ENCODE data around the gene C19orf18. TPM values are rescaled to one million over a fixed set of nuclear protein-coding genes. Genes with fewer than 3 reads are reported as not detected.

Gene C19orf18
- total and polyA plus RNA-seq, 2 of the 4 experiments (the other 2 are of a cell fraction), result 0.15 TPM; not detected in 1

DNA sequence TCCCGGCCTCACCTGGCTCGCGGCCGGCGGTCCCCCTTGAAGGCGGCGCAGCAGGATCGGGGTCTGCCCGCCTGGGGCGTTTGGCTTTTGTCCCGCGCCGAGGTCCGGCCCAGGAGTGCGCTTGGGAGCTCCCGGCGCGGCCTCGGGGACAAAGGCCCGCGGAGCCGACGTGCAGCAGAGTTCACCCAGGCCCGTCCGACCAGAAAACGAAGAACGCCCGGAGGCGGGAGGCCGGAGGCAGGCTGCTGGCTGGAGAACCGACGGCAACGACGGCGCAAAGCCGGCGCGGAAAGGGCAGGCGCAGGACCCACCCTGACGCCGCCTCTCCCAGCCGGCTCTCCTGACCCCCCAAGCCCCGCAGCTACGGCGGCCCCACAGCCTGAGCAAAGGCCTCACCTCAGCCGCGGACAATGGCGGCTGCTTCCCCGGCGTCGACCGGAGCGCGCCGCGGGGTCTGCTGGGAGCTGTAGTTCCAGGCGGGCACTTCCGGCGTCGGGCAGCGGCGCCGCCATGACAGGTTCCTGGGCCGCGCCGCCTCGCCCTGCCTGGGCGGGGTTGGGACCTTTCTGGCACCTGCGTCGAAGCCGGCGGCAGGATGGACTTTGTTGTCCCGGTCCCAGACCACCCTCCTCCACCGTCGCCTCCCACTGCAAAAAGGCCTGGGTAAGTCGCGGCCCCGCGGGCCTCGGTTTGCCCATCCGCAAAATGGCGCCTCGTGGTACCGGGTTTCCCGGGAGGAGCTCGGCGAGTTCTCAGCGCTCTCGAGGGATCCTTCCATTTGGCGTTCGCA, 28.2 kb upstream of the C19orf18 start, which contains the start of gene ZNF606 (continued):
- TF ChIP-seq SMC3 (IDR thresholded peaks at IDR 0.05; ENCODE audit: low read depth, low read length), result no peak
- peak; percentile 87 for TF ChIP-seq RCOR1 (IDR thresholded peaks at IDR 0.05; ENCODE audit: insufficient replicate concordance, low read length)
- no peak for TF ChIP-seq MAFK (IDR thresholded peaks at IDR 0.05; ENCODE audit: low read depth, low read length)

DNA sequence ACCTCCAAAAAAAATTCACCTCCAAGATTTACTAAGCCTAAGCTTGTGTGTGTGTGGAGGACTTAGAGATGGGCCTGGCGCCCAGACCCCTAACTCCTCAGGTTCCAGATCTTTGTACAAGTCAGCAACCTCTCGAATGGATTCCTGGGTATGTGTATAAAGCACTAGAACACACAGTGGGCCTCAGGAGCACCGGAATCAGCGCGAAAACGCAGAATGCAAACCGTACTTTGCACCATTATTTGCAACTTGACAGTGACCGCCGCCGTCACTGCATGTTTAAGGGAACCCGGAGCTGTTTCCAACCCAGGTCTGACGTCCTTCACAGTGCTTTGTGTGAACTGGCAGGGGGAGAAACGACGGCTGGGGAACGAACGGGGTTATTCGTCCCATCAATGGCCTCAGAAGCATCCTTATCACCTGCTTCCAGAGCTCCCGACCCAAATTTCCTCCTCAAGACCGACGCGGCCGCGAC, 27.6 kb upstream of the C19orf18 start:
- H2BK20ac ChIP-seq (ENCODE audit: low read depth, low read length), result no peak overlapping the region
- in situ Hi-C loops (cut with MboI; ENCODE audit: low sequenced_read_pairs) (no loop called here), intact Hi-C loops (cut with micrococcal nuclease) (loop anchor here (10.0 kb wide), 1 partner anchor 153 kb away; the partner anchor contains the start of gene ZNF329), dilution Hi-C loops (cut with HindIII; ENCODE audit: low sequenced_read_pairs, unreplicated experiment) (no loop called here)
- no peak; the same call in 1 of the 2 replicates for ATAC-seq (ENCODE audit: low read depth)
- H3K9me3 ChIP-seq (ENCODE audit: control insufficient read depth, insufficient read depth, low read length), result peaks cover 57% of the 10 kb centered on the region
- H4K5ac ChIP-seq (ENCODE audit: low read depth, low read length), result peak overlapping the region; percentile 14
- ChIA-PET CTCF (interaction anchor here (1.3 kb wide), 1 partner anchor 15 kb away, joined by 4 read pairs; no protein-coding TSS in a partner anchor), POLR2A (ENCODE audit: unreplicated experiment) (no interaction called here)
- no peak overlapping the region for H3K56ac ChIP-seq (ENCODE audit: extremely low read depth, insufficient read depth, low read length)
- H3K23ac ChIP-seq (ENCODE audit: low read depth, low read length), result peak overlapping the region; percentile 86
- BruUV-seq (replicated peaks), result no TSS peak
- peaks cover 24 to 39% of the 10 kb centered on the region in 2 experiments for H3K79me1 ChIP-seq (ENCODE audit: low read depth in 1 of 2, low read length in 2 of 2)
- no peak overlapping the region for H2BK120ac ChIP-seq (ENCODE audit: low read depth, low read length)
- peak overlapping the region; percentile 83 for H3K27ac ChIP-seq (ENCODE audit: insufficient read depth, low read length)
- peaks cover 47% of the 10 kb centered on the region for H3K36me3 ChIP-seq (ENCODE audit: control insufficient read depth, insufficient read depth, low read length)
- no peak overlapping the region for H3K18ac ChIP-seq (ENCODE audit: low read depth, low read length)
- peak overlapping the region; percentile 100 for H2AFZ ChIP-seq (replicated peaks; ENCODE audit: low read length, poor library complexity)
- H3K4ac ChIP-seq (ENCODE audit: low read depth, low read length), result peak overlapping the region; percentile 63; the same call in 1 of the 2 replicates
- H3K4me2 ChIP-seq (ENCODE audit: low read depth, low read length), result peak overlapping the region; percentile 93
- no peaks in the 10 kb centered on the region for H3K27me3 ChIP-seq (ENCODE audit: control insufficient read depth, insufficient read depth, low read length)
- DNase-seq, result peak; percentile 5
- no peak overlapping the region for H2BK15ac ChIP-seq (ENCODE audit: low read depth, low read length)
- H4K20me1 ChIP-seq (ENCODE audit: insufficient read depth, low read length), result no peaks in the 10 kb centered on the region
- H3K14ac ChIP-seq (replicated peaks; ENCODE audit: low read depth, low read length), result peak overlapping the region; percentile 77
- H4K8ac ChIP-seq (ENCODE audit: low read depth in 2 of 2, low read length in 2 of 2), result peak overlapping the region; percentile 92 to 97
- no CpG with 5 or more reads among the region's 23 CpGs for WGBS, 2 experiments (ENCODE audit: extremely low coverage in 2 of 2, insufficient read length in 1 of 2)
- no peaks in the 10 kb centered on the region for H3K9me1 ChIP-seq (ENCODE audit: insufficient read depth, low read length)
- H2AK9ac ChIP-seq (replicated peaks; ENCODE audit: low read depth, low read length, poor library complexity), result peak overlapping the region; percentile 87
- peak overlapping the region; percentile 63 for H2BK5ac ChIP-seq (ENCODE audit: low read depth, low read length, poor library complexity, severe bottlenecking)
- peak overlapping the region; percentile 79 for H3K9ac ChIP-seq (ENCODE audit: low read depth, low read length)
- H4K91ac ChIP-seq (ENCODE audit: insufficient read depth, low read depth, low read length), result 0 out of 2 replicates have a peak overlapping the region, but pooled peaks have one; percentile 32
- peak overlapping the region; percentile 66 for H2AK5ac ChIP-seq (ENCODE audit: low read depth, low read length)
- H3K4me1 ChIP-seq (ENCODE audit: control insufficient read depth, insufficient read depth, low read length), result no peaks in the 10 kb centered on the region
- peak overlapping the region; percentile 82 for H3K4me3 ChIP-seq (ENCODE audit: insufficient read depth, low read depth, low read length)
- TF ChIP-seq MXI1 (IDR thresholded peaks at IDR 0.05; ENCODE audit: borderline replicate concordance, low read depth, low read length) (no peak), RFX5 (IDR thresholded peaks at IDR 0.05; ENCODE audit: low read depth, low read length) (no peak), RAD21 (IDR thresholded peaks at IDR 0.05; ENCODE audit: low read length) (no peak), CEBPB (IDR thresholded peaks at IDR 0.05; ENCODE audit: low read depth, low read length) (no peak), NFE2L2 (IDR thresholded peaks at IDR 0.05; ENCODE audit: low read depth, low read length) (no peak), CHD1 (IDR thresholded peaks at IDR 0.05; ENCODE audit: low read depth, low read length) (no peak), POLR2A (IDR thresholded peaks at IDR 0.05; ENCODE audit: low read depth, low read length) (no peak), MAZ (IDR thresholded peaks at IDR 0.05; ENCODE audit: borderline replicate concordance, low read depth, low read length) (no peak; the same call in 1 of the 2 replicates), MAFK (IDR thresholded peaks at IDR 0.05; ENCODE audit: low read depth, low read length) (no peak), RCOR1 (IDR thresholded peaks at IDR 0.05; ENCODE audit: insufficient replicate concordance, low read length) (no peak)
- TF ChIP-seq, protein P1, sequence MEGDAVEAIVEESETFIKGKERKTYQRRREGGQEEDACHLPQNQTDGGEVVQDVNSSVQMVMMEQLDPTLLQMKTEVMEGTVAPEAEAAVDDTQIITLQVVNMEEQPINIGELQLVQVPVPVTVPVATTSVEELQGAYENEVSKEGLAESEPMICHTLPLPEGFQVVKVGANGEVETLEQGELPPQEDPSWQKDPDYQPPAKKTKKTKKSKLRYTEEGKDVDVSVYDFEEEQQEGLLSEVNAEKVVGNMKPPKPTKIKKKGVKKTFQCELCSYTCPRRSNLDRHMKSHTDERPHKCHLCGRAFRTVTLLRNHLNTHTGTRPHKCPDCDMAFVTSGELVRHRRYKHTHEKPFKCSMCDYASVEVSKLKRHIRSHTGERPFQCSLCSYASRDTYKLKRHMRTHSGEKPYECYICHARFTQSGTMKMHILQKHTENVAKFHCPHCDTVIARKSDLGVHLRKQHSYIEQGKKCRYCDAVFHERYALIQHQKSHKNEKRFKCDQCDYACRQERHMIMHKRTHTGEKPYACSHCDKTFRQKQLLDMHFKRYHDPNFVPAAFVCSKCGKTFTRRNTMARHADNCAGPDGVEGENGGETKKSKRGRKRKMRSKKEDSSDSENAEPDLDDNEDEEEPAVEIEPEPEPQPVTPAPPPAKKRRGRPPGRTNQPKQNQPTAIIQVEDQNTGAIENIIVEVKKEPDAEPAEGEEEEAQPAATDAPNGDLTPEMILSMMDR (conservative IDR thresholded peaks at IDR 0.05; ENCODE audit: low read depth, low read length), result no peak
- TF ChIP-seq, protein P2, sequence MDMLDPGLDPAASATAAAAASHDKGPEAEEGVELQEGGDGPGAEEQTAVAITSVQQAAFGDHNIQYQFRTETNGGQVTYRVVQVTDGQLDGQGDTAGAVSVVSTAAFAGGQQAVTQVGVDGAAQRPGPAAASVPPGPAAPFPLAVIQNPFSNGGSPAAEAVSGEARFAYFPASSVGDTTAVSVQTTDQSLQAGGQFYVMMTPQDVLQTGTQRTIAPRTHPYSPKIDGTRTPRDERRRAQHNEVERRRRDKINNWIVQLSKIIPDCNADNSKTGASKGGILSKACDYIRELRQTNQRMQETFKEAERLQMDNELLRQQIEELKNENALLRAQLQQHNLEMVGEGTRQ (IDR thresholded peaks at IDR 0.05; ENCODE audit: low read depth, low read length), result no peak

Measured in IMR-90 (cell line).